ENCODE data around the gene ATF4. TPM values are rescaled to one million over a fixed set of nuclear protein-coding genes. Genes with fewer than 3 reads are reported as not detected.

The ATF4 gene
- total and polyA plus RNA-seq, 2 donors (not counting 3 experiments of a cell fraction or from before 2014, with no cell fraction given), result 312 to 668 TPM

GRCh38 chr22:39502789-39503409 lies 17.5 kb upstream of the ATF4 start:
- intact Hi-C loops (cut with micrococcal nuclease), result loop anchor here (1.0 to 5.0 kb wide), 3 partner anchors 17 to 66 kb away; partner anchors contain the start of gene ATF4
- FAIRE-seq (peak; percentile 37), DNase-seq (ENCODE audit: low read depth, low spot score) (no peak)
- Histone ChIP-seq H3K4me1 (ENCODE audit: control insufficient read depth, extremely low read depth, insufficient read depth, low read length) (peaks cover 12% of the 10 kb centered on the region), H3K27ac (ENCODE audit: insufficient read depth, low read depth, low read length) (peak overlapping the region; percentile 5), H4K20me1 (replicated peaks; ENCODE audit: control insufficient read depth, extremely low read depth, insufficient read depth, low read length) (no peaks in the 10 kb centered on the region), H2AFZ (ENCODE audit: low read depth, low read length) (peak overlapping the region; percentile 30), H3K9me3 (replicated peaks; ENCODE audit: control insufficient read depth, insufficient read depth, low read length) (no peaks in the 10 kb centered on the region), H3K4me2 (ENCODE audit: insufficient read depth, low read length) (peak overlapping the region; percentile 82), H3K27me3 (ENCODE audit: control insufficient read depth in 2 of 2, insufficient read depth in 2 of 2, low read length in 2 of 2) (peaks cover 0 to 3% of the 10 kb centered on the region in 2 experiments), H3K9ac (replicated peaks; ENCODE audit: extremely low read depth, insufficient read depth, low read length) (peak overlapping the region; percentile 69), H3K36me3 (ENCODE audit: control insufficient read depth in 2 of 2, extremely low read depth in 1 of 2, insufficient read depth in 2 of 2, low read length in 2 of 2) (peaks cover 7 to 17% of the 10 kb centered on the region in 2 experiments), H3K4me3 (replicated peaks in 1 of 3; ENCODE audit: insufficient read depth in 1 of 3, low read depth in 1 of 3, low read length in 3 of 3) (peak overlapping the region; percentile 51 to 76 (median 67)), H3K9me1 (replicated peaks; ENCODE audit: control insufficient read depth, extremely low read depth, insufficient read depth, low read length) (no peaks in the 10 kb centered on the region), H3K79me2 (ENCODE audit: control insufficient read depth, insufficient read depth, low read length) (peaks cover 35% of the 10 kb centered on the region)
- ChIA-PET POLR2A (interaction anchor here (1.4 to 1.6 kb wide), 3 partner anchors 17 to 184 kb away, joined by 3 to 12 read pairs (median 7); partner anchors contain the start of gene ATF4), CTCF (interaction anchor here (1.0 to 4.4 kb wide), 4 partner anchors 12 to 163 kb away, joined by 3 to 38 read pairs (median 10); no protein-coding TSS in a partner anchor)
- dilution Hi-C loops (cut with MboI; ENCODE audit: extremely low pct_ligation_motif_present, low sequenced_read_pairs), result no loop called here
- TSS peak; percentile 47 for BruUV-seq (replicated peaks)
- TF ChIP-seq POLR2AphosphoS5 (IDR thresholded peaks at IDR 0.05; ENCODE audit: insufficient read depth, low read depth, low read length) (no peak), FOS (IDR thresholded peaks at IDR 0.05; ENCODE audit: borderline replicate concordance, insufficient read depth, low read length) (no peak), POLR2A (IDR thresholded peaks at IDR 0.05; ENCODE audit: low read depth, low read length) (no peak), CTCF (IDR thresholded peaks at IDR 0.05; ENCODE audit: extremely low read depth in 1 of 2, insufficient read depth in 1 of 2, low read depth in 1 of 2, low read length in 2 of 2) (no peak), GATA2 (IDR thresholded peaks at IDR 0.05; ENCODE audit: insufficient read depth, insufficient read length, low read depth, low read length) (no peak), EZH2 (IDR thresholded peaks at IDR 0.05; ENCODE audit: borderline replicate concordance, low read depth, low read length, severe bottlenecking) (no peak), JUN (IDR thresholded peaks at IDR 0.05; ENCODE audit: borderline replicate concordance, insufficient read depth, insufficient read length, low read depth) (no peak), MYC (IDR thresholded peaks at IDR 0.05; ENCODE audit: low read depth, low read length) (no peak), MAX (IDR thresholded peaks at IDR 0.05; ENCODE audit: insufficient read depth, insufficient read length) (no peak)
